CD14-positive monocyte (primary cell): ENCODE data around the gene CTDSPL. TPM values are rescaled to one million over a fixed set of nuclear protein-coding genes. Genes with fewer than 3 reads are reported as not detected.
"Not testable (repeated sequence)": the region's sequence is repeated elsewhere in the genome, so short reads cannot be mapped to it uniquely, and the experiment has no call there.

Experiments used
- DNase-seq, 3 donors: peaks; one replicate each; pipeline ENCODE4 v3.0.0-alpha.2; 2011 to 2022
- H2AFZ ChIP-seq: 2 replicates; pipeline ENCODE4 v1.6.0; 2012; ENCODE audit warnings: mild to moderate bottlenecking, low read depth, low read length, inconsistent platforms; ENCODE audit not compliant: insufficient read depth, poor library complexity, severe bottlenecking
- H3K27ac ChIP-seq, 2 donors: 1 replicate in 1 of 2; 2 replicates in 1 of 2; pipeline ENCODE4 v1.5.1; 2012 to 2013; ENCODE audit warnings: low read length in 2 of 2, control low read depth in 1 of 2, inconsistent platforms in 1 of 2, low read depth in 1 of 2, mild to moderate bottlenecking in 1 of 2
- H3K27me3 ChIP-seq, 2 donors: one replicate each; pipeline versions ENCODE4 v1.6.0 to v1.6.1; 2011 to 2013; ENCODE audit warnings: low read length in 2 of 2; ENCODE audit not compliant: control insufficient read depth in 2 of 2, insufficient read depth in 2 of 2
- H3K36me3 ChIP-seq, 2 donors: replicated peaks in 1 of 2; 1 replicate in 1 of 2; 2 replicates in 1 of 2; pipeline versions ENCODE4 v1.5.1 to v1.6.1; 2012 to 2013; ENCODE audit warnings: low read length in 2 of 2, control low read depth in 1 of 2, inconsistent platforms in 1 of 2, mild to moderate bottlenecking in 1 of 2; ENCODE audit not compliant: insufficient read depth in 2 of 2, control insufficient read depth in 1 of 2
- H3K4me1 ChIP-seq, 2 donors: 1 replicate in 1 of 2; 2 replicates in 1 of 2; pipeline versions ENCODE4 v1.5.1 to v1.6.1; 2012 to 2013; ENCODE audit warnings: low read length in 2 of 2, control low read depth in 1 of 2, inconsistent platforms in 1 of 2, mild to moderate bottlenecking in 1 of 2, moderate library complexity in 1 of 2; ENCODE audit not compliant: insufficient read depth in 2 of 2, control insufficient read depth in 1 of 2
- H3K4me2 ChIP-seq: replicated peaks from 2 replicates; pipeline ENCODE3; 2012; ENCODE audit warnings: low read length, moderate library complexity, mild to moderate bottlenecking; ENCODE audit not compliant: poor library complexity, severe bottlenecking; ENCODE audit errors: extremely low read depth
- H3K4me3 ChIP-seq, 3 experiments: fragments of 200-600 bp in 1 of 3; sonication (generic) in 1 of 3; replicated peaks in 1 of 3; 1 replicate in 2 of 3; 2 replicates in 1 of 3; pipeline ENCODE4 v1.5.1; 2011 to 2013; ENCODE audit warnings: low read length in 3 of 3, mild to moderate bottlenecking in 3 of 3, control low read depth in 2 of 3, low read depth in 2 of 3, inconsistent platforms in 1 of 3, moderate library complexity in 1 of 3
- H3K79me2 ChIP-seq: 2 replicates; pipeline ENCODE4 v1.6.0; 2012; ENCODE audit warnings: mild to moderate bottlenecking, control low read depth, inconsistent platforms, low read length, moderate library complexity; ENCODE audit not compliant: insufficient read depth
- H3K9ac ChIP-seq: 2 replicates; pipeline ENCODE4 v1.6.0; 2017; ENCODE audit warnings: low read length, mild to moderate bottlenecking; ENCODE audit not compliant: insufficient read depth, poor library complexity, severe bottlenecking
- H3K9me3 ChIP-seq, 2 donors: replicated peaks in 1 of 2; 1 replicate in 1 of 2; 2 replicates in 1 of 2; pipeline versions ENCODE4 v1.5.1 to v1.6.1; 2012 to 2013; ENCODE audit warnings: low read length in 2 of 2, control low read depth in 1 of 2; ENCODE audit not compliant: control insufficient read depth in 1 of 2, insufficient read depth in 1 of 2
- H4K20me1 ChIP-seq: 2 replicates; pipeline ENCODE4 v1.6.0; 2012; ENCODE audit warnings: mild to moderate bottlenecking, low read length, control low read depth, moderate library complexity; ENCODE audit not compliant: insufficient read depth
- H3K27ac Mint-ChIP-seq, 7 donors: one replicate each; pipeline ENCODE4 v1.8.0; 2020; ENCODE audit warnings: mild to moderate bottlenecking in 7 of 7, mixed read lengths in 7 of 7, moderate library complexity in 6 of 7, inconsistent platforms in 2 of 7
- H3K27me3 Mint-ChIP-seq, 3 donors: one replicate each; pipeline ENCODE4 v1.8.0; 2021 to 2022; ENCODE audit warnings: low read depth in 3 of 3, mild to moderate bottlenecking in 3 of 3, mixed read lengths in 3 of 3, moderate library complexity in 3 of 3, inconsistent platforms in 1 of 3
- H3K36me3 Mint-ChIP-seq, 2 donors: one replicate each; pipeline ENCODE4 v1.8.0; 2020; ENCODE audit warnings: mixed read lengths in 2 of 2, inconsistent platforms in 1 of 2, mild to moderate bottlenecking in 1 of 2
- H3K4me1 Mint-ChIP-seq: one replicate; pipeline ENCODE4 v1.8.0; 2020; ENCODE audit warnings: mild to moderate bottlenecking, mixed read lengths
- H3K4me3 Mint-ChIP-seq, 2 donors: one replicate each; pipeline ENCODE4 v1.8.0; 2020; ENCODE audit warnings: mild to moderate bottlenecking in 2 of 2, mixed read lengths in 2 of 2, moderate library complexity in 1 of 2
- H3K9me3 Mint-ChIP-seq, 7 donors: one replicate each; pipeline ENCODE4 v1.8.0; 2020 to 2022; ENCODE audit warnings: mixed read lengths in 7 of 7, mild to moderate bottlenecking in 6 of 7, moderate library complexity in 6 of 7, inconsistent platforms in 2 of 7
- CTCF ChIP-seq: fragments of 200-600 bp; IDR thresholded peaks from one replicate; pipeline ENCODE4 v1.8.0; 2022; ENCODE audit warnings: antibody characterized with exemption, mild to moderate bottlenecking
- WGBS: methylation state at CpG from one replicate; pipeline ENCODE4 v1.1.5; 2013; ENCODE audit warnings: missing lambda C conversion rate; ENCODE audit not compliant: insufficient coverage; 5-methylcytosine and 5-hydroxymethylcytosine counted together
- intact Hi-C, 2 donors: fragments of 100-400 bp; cut with micrococcal nuclease; formaldehyde crosslinking; loops; one replicate each; pipeline versions ENCODE4 v1.15.0 to v1.15.1; 2023
- polyA plus RNA-seq, 3 donors: library from polyadenylated mRNA; depleted of rRNA in 1 of 3; unstranded in 2 of 3; stranded (reverse) in 1 of 3; fragments of 300-500 nt in 2 of 3; fragments of >200 nt in 1 of 3; fragmentation: Illumina TruSeq in 2 of 3; gene quantifications; 1 replicate in 2 of 3; 2 replicates in 1 of 3; pipeline ENCODE4 v1.2.3, GENCODE V29; 2012 to 2021

Gene CTDSPL
- polyA plus RNA-seq, 3 donors, result 0.15 to 0.69 (median 0.33) TPM

GRCh38 chr3:37813403-37813802 lies 48.3 kb upstream of the CTDSPL start:
- WGBS, result no CpG with 5 or more reads among the region's 1 CpG
- Mint-ChIP-seq H3K4me3 (no peak overlapping the region), H3K9me3 (peaks cover 0 to 1% (median 0%) of the 10 kb centered on the region in 7 donors), H3K27me3 (peaks cover 0 to 1% (median 0%) of the 10 kb centered on the region in 3 donors), H3K27ac (peak overlapping the region in 2 of 7 donors; percentile 2 to 13), H3K4me1 (peaks cover 23% of the 10 kb centered on the region), H3K36me3 (no peaks in the 10 kb centered on the region)
- Histone ChIP-seq H3K4me1 (peaks cover 7 to 18% of the 10 kb centered on the region in 2 donors), H3K4me3 (no peak overlapping the region), H3K27ac (no peak overlapping the region), H3K4me2 (no peak overlapping the region), H4K20me1 (no peaks in the 10 kb centered on the region), H3K9ac (no peak overlapping the region), H2AFZ (no peak overlapping the region), H3K79me2 (no peaks in the 10 kb centered on the region), H3K27me3 (no peaks in the 10 kb centered on the region), H3K36me3 (no peaks in the 10 kb centered on the region), H3K9me3 (no peaks in the 10 kb centered on the region)
- TF ChIP-seq CTCF, result no peak
- DNase-seq, result peak in 1 of 3 donors; percentile 0
- intact Hi-C loops, result no loop called here

GRCh38 chr3:37814547-37814946 lies 47.1 kb upstream of the CTDSPL start:
- H3K4me2 ChIP-seq, result no peak overlapping the region
- intact Hi-C loops, result no loop called here
- H3K27ac Mint-ChIP-seq, result no peak overlapping the region
- no peak overlapping the region for H3K27ac ChIP-seq
- peaks cover 27% of the 10 kb centered on the region for H3K4me1 Mint-ChIP-seq
- 80% methylated on average over 1 of the region's 2 CpGs for WGBS
- no peak overlapping the region for H3K4me3 ChIP-seq
- DNase-seq, result no peak
- H3K9ac ChIP-seq, result no peak overlapping the region
- peak; percentile 20 for TF ChIP-seq CTCF
- H3K9me3 ChIP-seq, result no peaks in the 10 kb centered on the region
- H3K4me1 ChIP-seq, result peaks cover 10 to 18% of the 10 kb centered on the region in 2 donors
- H3K9me3 Mint-ChIP-seq, result no peaks in the 10 kb centered on the region
- H2AFZ ChIP-seq, result no peak overlapping the region
- H3K27me3 ChIP-seq, result no peaks in the 10 kb centered on the region
- no peak overlapping the region for H3K4me3 Mint-ChIP-seq
- H3K27me3 Mint-ChIP-seq, result peaks cover 0 to 1% (median 0%) of the 10 kb centered on the region in 3 donors
- no peaks in the 10 kb centered on the region for H4K20me1 ChIP-seq
- no peaks in the 10 kb centered on the region for H3K36me3 Mint-ChIP-seq
- H3K36me3 ChIP-seq, result no peaks in the 10 kb centered on the region
- no peaks in the 10 kb centered on the region for H3K79me2 ChIP-seq

GRCh38 chr3:37815156-37815555 lies 46.5 kb upstream of the CTDSPL start:
- DNase-seq, intact Hi-C loops, H3K4me2 ChIP-seq, H3K36me3 Mint-ChIP-seq, H3K9ac ChIP-seq, H3K4me3 Mint-ChIP-seq, H3K79me2 ChIP-seq, H3K27ac Mint-ChIP-seq, H4K20me1 ChIP-seq, H3K27me3 ChIP-seq, H3K9me3 Mint-ChIP-seq, H3K27ac ChIP-seq, H3K36me3 ChIP-seq, H2AFZ ChIP-seq, H3K9me3 ChIP-seq, H3K4me3 ChIP-seq, H3K27me3 Mint-ChIP-seq: not testable (repeated sequence)
- peaks cover 10 to 18% of the 10 kb centered on the region in 2 donors for H3K4me1 ChIP-seq
- WGBS, result 95% methylated on average over 9 of the region's 9 CpGs
- peaks cover 27% of the 10 kb centered on the region for H3K4me1 Mint-ChIP-seq
